ENCODE measurements around the gene RLIM.
"Not testable (repeated sequence)": the region's sequence is repeated elsewhere in the genome, so short reads cannot be mapped to it uniquely, and the experiment has no call there.

DNA sequence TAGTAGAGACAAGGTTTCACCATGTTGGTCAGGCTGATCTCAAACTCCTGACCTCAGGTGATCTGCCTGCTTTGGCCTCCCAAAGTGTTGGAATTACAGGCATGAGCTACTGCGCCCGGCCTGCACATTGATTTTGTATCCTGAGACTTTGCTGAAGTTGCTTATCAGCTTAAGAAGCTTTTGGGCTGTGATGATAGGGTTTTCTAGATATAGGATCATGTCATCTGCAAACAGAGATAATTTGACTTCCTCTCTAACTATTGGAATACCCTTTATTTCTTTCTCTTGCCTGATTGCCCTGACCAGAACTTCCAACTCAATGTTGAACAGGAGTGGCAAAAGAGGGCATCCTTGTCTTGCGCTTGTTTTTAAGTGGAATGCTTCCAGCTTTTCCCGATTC lies 40.5 kb upstream of the RLIM start:
- not testable (repeated sequence) for TF ChIP-seq RAD21 (IDR thresholded peaks at IDR 0.05; ENCODE audit: low read length); TEAD4 (IDR thresholded peaks at IDR 0.05; ENCODE audit: borderline replicate concordance, insufficient read depth)
- TF ChIP-seq, protein P1, sequence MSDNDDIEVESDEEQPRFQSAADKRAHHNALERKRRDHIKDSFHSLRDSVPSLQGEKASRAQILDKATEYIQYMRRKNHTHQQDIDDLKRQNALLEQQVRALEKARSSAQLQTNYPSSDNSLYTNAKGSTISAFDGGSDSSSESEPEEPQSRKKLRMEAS (IDR thresholded peaks at IDR 0.05; ENCODE audit: low read depth) = not testable (repeated sequence)
- TF ChIP-seq, protein P2, sequence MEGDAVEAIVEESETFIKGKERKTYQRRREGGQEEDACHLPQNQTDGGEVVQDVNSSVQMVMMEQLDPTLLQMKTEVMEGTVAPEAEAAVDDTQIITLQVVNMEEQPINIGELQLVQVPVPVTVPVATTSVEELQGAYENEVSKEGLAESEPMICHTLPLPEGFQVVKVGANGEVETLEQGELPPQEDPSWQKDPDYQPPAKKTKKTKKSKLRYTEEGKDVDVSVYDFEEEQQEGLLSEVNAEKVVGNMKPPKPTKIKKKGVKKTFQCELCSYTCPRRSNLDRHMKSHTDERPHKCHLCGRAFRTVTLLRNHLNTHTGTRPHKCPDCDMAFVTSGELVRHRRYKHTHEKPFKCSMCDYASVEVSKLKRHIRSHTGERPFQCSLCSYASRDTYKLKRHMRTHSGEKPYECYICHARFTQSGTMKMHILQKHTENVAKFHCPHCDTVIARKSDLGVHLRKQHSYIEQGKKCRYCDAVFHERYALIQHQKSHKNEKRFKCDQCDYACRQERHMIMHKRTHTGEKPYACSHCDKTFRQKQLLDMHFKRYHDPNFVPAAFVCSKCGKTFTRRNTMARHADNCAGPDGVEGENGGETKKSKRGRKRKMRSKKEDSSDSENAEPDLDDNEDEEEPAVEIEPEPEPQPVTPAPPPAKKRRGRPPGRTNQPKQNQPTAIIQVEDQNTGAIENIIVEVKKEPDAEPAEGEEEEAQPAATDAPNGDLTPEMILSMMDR (IDR thresholded peaks at IDR 0.05) = not testable (repeated sequence)

All from SK-N-SH (cell line).